ENCODE data around the gene DNAI2. TPM values are rescaled to one million over a fixed set of nuclear protein-coding genes. Genes with fewer than 3 reads are reported as not detected.
"Not testable (repeated sequence)": the region's sequence is repeated elsewhere in the genome, so short reads cannot be mapped to it uniquely, and the experiment has no call there.

DNAI2 gene
- total and polyA plus RNA-seq, 4 experiments from 2014 or later, result 0.28 to 8.4 (median 6.0) TPM; not detected in 1

DNA sequence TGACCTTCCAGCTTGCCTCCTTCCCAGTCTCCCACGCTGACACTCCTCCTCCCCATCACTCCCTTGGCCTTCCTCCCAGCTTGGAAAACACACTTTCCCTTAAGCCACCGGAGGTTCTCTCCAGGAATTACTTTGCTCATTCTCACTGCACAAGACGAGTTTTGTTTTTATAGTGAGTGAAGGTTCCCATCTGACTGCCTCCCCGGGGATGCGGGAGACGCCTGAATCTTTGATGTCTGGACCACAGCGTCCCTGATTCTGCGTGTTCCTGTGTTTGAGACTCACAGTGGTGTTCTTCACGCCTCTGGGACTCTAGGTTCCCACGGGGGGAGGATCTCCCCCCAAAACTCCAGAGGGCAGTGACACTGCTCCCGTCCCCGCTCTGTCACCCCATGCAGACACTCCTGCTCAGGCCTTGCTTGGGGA is 2.0 kb downstream of the DNAI2 start:
- intact Hi-C loops (cut with micrococcal nuclease), result no loop called here
- Histone ChIP-seq H3K36me3 (ENCODE audit: insufficient read depth, low read length) (no peaks in the 10 kb centered on the region), H3K4me3 (ENCODE audit: low read length in 2 of 2) (no peak overlapping the region), H3K4me1 (ENCODE audit: insufficient read depth, low read length) (peaks cover 66% of the 10 kb centered on the region), H3K27me3 (ENCODE audit: insufficient read depth, low read length) (no peaks in the 10 kb centered on the region), H3K9me3 (ENCODE audit: control insufficient read depth in 1 of 2, low read length in 2 of 2) (no peaks in the 10 kb centered on the region), H3K27ac (ENCODE audit: low read depth, low read length) (no peak overlapping the region)
- Mint-ChIP-seq H3K27ac (peak overlapping the region; percentile 75 to 98 (median 95)), H3K9me3 (no peaks in the 10 kb centered on the region), H3K4me1 (peaks cover 39 to 67% (median 47%) of the 10 kb centered on the region in 4 donors), H3K36me3 (no peaks in the 10 kb centered on the region), H3K27me3 (no peaks in the 10 kb centered on the region), H3K4me3 (peak overlapping the region in 3 of 8 donors; percentile 34 to 68 (median 50))
- CTCF ChIA-PET (ENCODE audit: partially characterized antibody), result interaction anchor here (0.7 to 2.1 kb wide), 4 partner anchors 9 to 21 kb away, joined by 3 to 11 read pairs (median 6); no protein-coding TSS in a partner anchor
- no peak for DNase-seq
- POLR2A ChIA-PET (ENCODE audit: partially characterized antibody), result interaction anchor here (0.7 to 2.4 kb wide), 6 partner anchors 11 to 67 kb away, joined by 3 to 15 read pairs (median 4); partner anchors contain the start of gene TTYH2

- Histone ChIP-seq H3K27me3 (ENCODE audit: insufficient read depth, low read length) (no peaks in the 10 kb centered on the region), H3K4me3 (ENCODE audit: low read length in 2 of 2) (no peak overlapping the region), H3K4me1 (ENCODE audit: insufficient read depth, low read length) (peaks cover 71% of the 10 kb centered on the region), H3K9me3 (ENCODE audit: control insufficient read depth in 1 of 2, low read length in 2 of 2) (no peaks in the 10 kb centered on the region), H3K36me3 (ENCODE audit: insufficient read depth, low read length) (no peaks in the 10 kb centered on the region), H3K27ac (ENCODE audit: low read depth, low read length) (no peak overlapping the region)
- ChIA-PET CTCF (ENCODE audit: partially characterized antibody) (interaction anchor here (1.2 to 2.1 kb wide), 2 partner anchors 8 to 20 kb away, joined by 4 to 9 read pairs; no protein-coding TSS in a partner anchor), POLR2A (ENCODE audit: partially characterized antibody) (interaction anchor here (0.7 to 1.6 kb wide), 2 partner anchors 11 to 67 kb away, joined by 3 to 5 read pairs; no protein-coding TSS in a partner anchor)
- intact Hi-C loops (cut with micrococcal nuclease), result no loop called here
- Mint-ChIP-seq H3K9me3 (no peaks in the 10 kb centered on the region), H3K36me3 (no peaks in the 10 kb centered on the region), H3K4me1 (peaks cover 39 to 72% (median 49%) of the 10 kb centered on the region in 4 donors), H3K4me3 (peak overlapping the region in 1 of 8 donors; percentile 20), H3K27ac (peak overlapping the region; percentile 72 to 96 (median 93)), H3K27me3 (no peaks in the 10 kb centered on the region)
- no peak for DNase-seq
Measured at GRCh38 chr17:74276541-74277009, 2.5 kb downstream of the DNAI2 start.

GRCh38 chr17:74277935-74278334 is 3.9 kb downstream of the DNAI2 start:
- H3K4me1 Mint-ChIP-seq, result peaks cover 42 to 76% (median 60%) of the 10 kb centered on the region in 4 donors

GRCh38 chr17:74279617-74280016 is 5.6 kb downstream of the DNAI2 start:
- H3K27me3 ChIP-seq (ENCODE audit: insufficient read depth, low read length); H3K4me3 ChIP-seq (ENCODE audit: low read length in 2 of 2); H3K27me3 Mint-ChIP-seq; DNase-seq; H3K9me3 Mint-ChIP-seq; H3K9me3 ChIP-seq (ENCODE audit: control insufficient read depth in 1 of 2, low read length in 2 of 2); H3K36me3 ChIP-seq (ENCODE audit: insufficient read depth, low read length); H3K36me3 Mint-ChIP-seq: not testable (repeated sequence)
- H3K27ac Mint-ChIP-seq, result peak overlapping the region; percentile 89 to 99 (median 98)
- peak overlapping the region in 7 of 8 donors; percentile 2 to 82 (median 53) for H3K4me3 Mint-ChIP-seq
- intact Hi-C loops (cut with micrococcal nuclease), result loop anchor here (1.0 to 2.0 kb wide), 2 partner anchors 66 to 77 kb away; partner anchors contain the start of genes RPL38 and TTYH2
- H3K4me1 ChIP-seq (ENCODE audit: insufficient read depth, low read length), result peaks cover 88% of the 10 kb centered on the region
- ChIA-PET POLR2A (ENCODE audit: partially characterized antibody) (interaction anchor here (0.6 to 7.3 kb wide), 8 partner anchors 8 to 77 kb away, joined by 3 to 129 read pairs (median 4); partner anchors contain the start of gene TTYH2), CTCF (ENCODE audit: partially characterized antibody) (interaction anchor here (3.4 to 12.2 kb wide), 2 partner anchors 18 to 67 kb away, joined by 9 to 205 read pairs; partner anchors contain the start of gene TTYH2)
- H3K27ac ChIP-seq (ENCODE audit: low read depth, low read length), result peak overlapping the region; percentile 86
- peaks cover 33 to 69% (median 52%) of the 10 kb centered on the region in 4 donors for H3K4me1 Mint-ChIP-seq

More at GRCh38 chr17:74277935-74278334, 3.9 kb downstream of the DNAI2 start:
- no peak overlapping the region for H3K4me3 ChIP-seq (ENCODE audit: low read length in 2 of 2)
- H3K4me1 ChIP-seq (ENCODE audit: insufficient read depth, low read length), result peaks cover 84% of the 10 kb centered on the region
- H3K9me3 ChIP-seq (ENCODE audit: control insufficient read depth in 1 of 2, low read length in 2 of 2), result no peaks in the 10 kb centered on the region
- no peaks in the 10 kb centered on the region for H3K36me3 ChIP-seq (ENCODE audit: insufficient read depth, low read length)
- intact Hi-C loops (cut with micrococcal nuclease), result no loop called here
- DNase-seq, result no peak
- no peaks in the 10 kb centered on the region for H3K27me3 Mint-ChIP-seq
- no peak overlapping the region for H3K27ac ChIP-seq (ENCODE audit: low read depth, low read length)
- POLR2A ChIA-PET (ENCODE audit: partially characterized antibody), result no interaction called here
- no peak overlapping the region for H3K4me3 Mint-ChIP-seq
- H3K27me3 ChIP-seq (ENCODE audit: insufficient read depth, low read length), result no peaks in the 10 kb centered on the region
- CTCF ChIA-PET (ENCODE audit: partially characterized antibody), result interaction anchor here (12.2 kb wide), 1 partner anchor 19 kb away, joined by 205 read pairs; no protein-coding TSS in a partner anchor
- H3K27ac Mint-ChIP-seq, result peak overlapping the region; percentile 74 to 89 (median 79)
- H3K36me3 Mint-ChIP-seq, result no peaks in the 10 kb centered on the region
- no peaks in the 10 kb centered on the region for H3K9me3 Mint-ChIP-seq

GRCh38 chr17:74280093-74280513 is 6.1 kb downstream of the DNAI2 start:
- Histone ChIP-seq H3K36me3 (ENCODE audit: insufficient read depth, low read length) (no peaks in the 10 kb centered on the region), H3K9me3 (ENCODE audit: control insufficient read depth in 1 of 2, low read length in 2 of 2) (no peaks in the 10 kb centered on the region), H3K4me1 (ENCODE audit: insufficient read depth, low read length) (peaks cover 88% of the 10 kb centered on the region), H3K27me3 (ENCODE audit: insufficient read depth, low read length) (no peaks in the 10 kb centered on the region), H3K4me3 (ENCODE audit: low read length in 2 of 2) (peak overlapping the region in 1 of 2 donors; percentile 7), H3K27ac (ENCODE audit: low read depth, low read length) (peak overlapping the region; percentile 86)
- DNase-seq, result peak; percentile 72 to 81 (median 75)
- no peaks in the 10 kb centered on the region for H3K36me3 Mint-ChIP-seq
- peak overlapping the region; percentile 2 to 82 (median 52) for H3K4me3 Mint-ChIP-seq
- ChIA-PET POLR2A (ENCODE audit: partially characterized antibody) (interaction anchor here (0.6 to 7.3 kb wide), 7 partner anchors 9 to 77 kb away, joined by 3 to 129 read pairs (median 3); partner anchors contain the start of gene TTYH2), CTCF (ENCODE audit: partially characterized antibody) (interaction anchor here (3.4 to 12.2 kb wide), 2 partner anchors 17 to 67 kb away, joined by 9 to 205 read pairs; partner anchors contain the start of gene TTYH2)
- H3K27ac Mint-ChIP-seq, result peak overlapping the region; percentile 89 to 99 (median 98)
- intact Hi-C loops (cut with micrococcal nuclease), result loop anchor here (1.0 to 2.0 kb wide), 2 partner anchors 67 to 77 kb away; partner anchors contain the start of genes RPL38 and TTYH2
- H3K9me3 Mint-ChIP-seq, result no peaks in the 10 kb centered on the region
- peaks cover 31 to 69% (median 51%) of the 10 kb centered on the region in 4 donors for H3K4me1 Mint-ChIP-seq
- no peaks in the 10 kb centered on the region for H3K27me3 Mint-ChIP-seq

DNA sequence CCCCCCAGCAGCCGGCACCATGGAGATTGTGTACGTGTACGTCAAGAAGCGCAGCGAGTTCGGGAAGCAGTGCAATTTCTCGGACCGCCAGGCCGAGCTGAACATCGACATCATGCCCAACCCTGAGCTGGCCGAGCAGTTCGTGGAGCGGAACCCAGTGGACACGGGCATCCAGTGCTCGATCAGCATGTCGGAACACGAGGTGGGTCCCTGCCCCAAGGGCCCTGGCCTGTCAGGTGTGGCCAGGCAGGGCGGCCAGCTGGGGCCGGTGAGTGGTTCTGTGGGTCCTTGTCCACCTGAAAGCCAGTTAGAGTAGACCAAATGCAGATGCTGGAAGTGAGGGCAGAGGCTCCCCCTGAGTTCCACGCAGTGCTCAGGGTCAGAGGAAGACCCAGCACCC is 7.8 kb downstream of the DNAI2 start:
- intact Hi-C loops (cut with micrococcal nuclease), result loop anchor here (2.0 kb wide), 1 partner anchor 79 kb away; the partner anchor contains the start of gene RPL38
- H3K36me3 Mint-ChIP-seq, result no peaks in the 10 kb centered on the region
- ChIA-PET POLR2A (ENCODE audit: partially characterized antibody) (interaction anchor here (1.1 to 7.3 kb wide), 9 partner anchors 7 to 989 kb away, joined by 3 to 129 read pairs (median 7); partner anchors contain the start of genes DNAI2, MIF4GD and TTYH2), CTCF (ENCODE audit: partially characterized antibody) (interaction anchor here (1.0 to 12.2 kb wide), 4 partner anchors 16 to 79 kb away, joined by 4 to 205 read pairs (median 6); partner anchors contain the start of gene TTYH2)
- peak overlapping the region; percentile 89 to 100 (median 100) for H3K27ac Mint-ChIP-seq
- peaks cover 82% of the 10 kb centered on the region for H3K4me1 ChIP-seq (ENCODE audit: insufficient read depth, low read length)
- H3K36me3 ChIP-seq (ENCODE audit: insufficient read depth, low read length), result no peaks in the 10 kb centered on the region
- no peaks in the 10 kb centered on the region for H3K9me3 ChIP-seq (ENCODE audit: control insufficient read depth in 1 of 2, low read length in 2 of 2)
- H3K9me3 Mint-ChIP-seq, result no peaks in the 10 kb centered on the region
- DNase-seq, result no peak
- peak overlapping the region in 2 of 8 donors; percentile 12 to 73 for H3K4me3 Mint-ChIP-seq
- H3K27ac ChIP-seq (ENCODE audit: low read depth, low read length), result peak overlapping the region; percentile 64
- H3K4me1 Mint-ChIP-seq, result peaks cover 27 to 64% (median 46%) of the 10 kb centered on the region in 4 donors
- no peaks in the 10 kb centered on the region for H3K27me3 Mint-ChIP-seq
- no peak overlapping the region for H3K4me3 ChIP-seq (ENCODE audit: low read length in 2 of 2)
- no peaks in the 10 kb centered on the region for H3K27me3 ChIP-seq (ENCODE audit: insufficient read depth, low read length)

DNA sequence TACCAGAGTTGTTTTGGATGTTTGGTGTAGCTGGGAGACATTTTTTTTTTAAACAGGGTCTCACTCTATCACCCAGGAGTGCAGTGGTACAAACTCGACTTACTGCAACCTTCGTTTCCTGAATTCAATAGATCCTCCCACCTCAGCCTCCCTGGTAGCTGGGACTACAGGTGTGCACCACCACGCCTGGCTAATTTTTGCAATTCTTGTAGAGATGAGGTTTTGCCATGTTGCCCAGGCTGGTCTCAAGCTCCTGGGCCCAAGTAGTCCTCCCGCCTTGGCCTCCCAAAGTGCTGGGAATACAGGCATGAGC is 8.2 kb downstream of the DNAI2 start:
- H3K27ac Mint-ChIP-seq, result peak overlapping the region; percentile 89 to 100 (median 100)
- H3K27me3 ChIP-seq (ENCODE audit: insufficient read depth, low read length); H3K9me3 ChIP-seq (ENCODE audit: control insufficient read depth in 1 of 2, low read length in 2 of 2); H3K9me3 Mint-ChIP-seq; H3K36me3 ChIP-seq (ENCODE audit: insufficient read depth, low read length); H3K36me3 Mint-ChIP-seq; H3K27me3 Mint-ChIP-seq; intact Hi-C loops (cut with micrococcal nuclease); DNase-seq; H3K4me3 ChIP-seq (ENCODE audit: low read length in 2 of 2): not testable (repeated sequence)
- H3K27ac ChIP-seq (ENCODE audit: low read depth, low read length), result peak overlapping the region; percentile 64
- ChIA-PET POLR2A (ENCODE audit: partially characterized antibody) (interaction anchor here (1.1 to 7.3 kb wide), 12 partner anchors 8 to 989 kb away, joined by 3 to 129 read pairs (median 6); partner anchors contain the start of genes DNAI2, MIF4GD and TTYH2), CTCF (ENCODE audit: partially characterized antibody) (interaction anchor here (0.9 to 12.2 kb wide), 5 partner anchors 15 to 80 kb away, joined by 3 to 205 read pairs (median 4); partner anchors contain the start of gene TTYH2)
- H3K4me1 Mint-ChIP-seq, result peaks cover 28 to 67% (median 48%) of the 10 kb centered on the region in 4 donors
- H3K4me1 ChIP-seq (ENCODE audit: insufficient read depth, low read length), result peaks cover 83% of the 10 kb centered on the region
- peak overlapping the region in 4 of 8 donors; percentile 58 to 82 (median 73) for H3K4me3 Mint-ChIP-seq
